Measurements from ENCODE around the gene PRSS36.
A peak's percentile ranks its signal among the peaks of the same experiment; 100 is the strongest.
"Not testable (repeated sequence)": the region's sequence is repeated elsewhere in the genome, so short reads cannot be mapped to it uniquely, and the experiment has no call there.

PRSS36 gene

DNA sequence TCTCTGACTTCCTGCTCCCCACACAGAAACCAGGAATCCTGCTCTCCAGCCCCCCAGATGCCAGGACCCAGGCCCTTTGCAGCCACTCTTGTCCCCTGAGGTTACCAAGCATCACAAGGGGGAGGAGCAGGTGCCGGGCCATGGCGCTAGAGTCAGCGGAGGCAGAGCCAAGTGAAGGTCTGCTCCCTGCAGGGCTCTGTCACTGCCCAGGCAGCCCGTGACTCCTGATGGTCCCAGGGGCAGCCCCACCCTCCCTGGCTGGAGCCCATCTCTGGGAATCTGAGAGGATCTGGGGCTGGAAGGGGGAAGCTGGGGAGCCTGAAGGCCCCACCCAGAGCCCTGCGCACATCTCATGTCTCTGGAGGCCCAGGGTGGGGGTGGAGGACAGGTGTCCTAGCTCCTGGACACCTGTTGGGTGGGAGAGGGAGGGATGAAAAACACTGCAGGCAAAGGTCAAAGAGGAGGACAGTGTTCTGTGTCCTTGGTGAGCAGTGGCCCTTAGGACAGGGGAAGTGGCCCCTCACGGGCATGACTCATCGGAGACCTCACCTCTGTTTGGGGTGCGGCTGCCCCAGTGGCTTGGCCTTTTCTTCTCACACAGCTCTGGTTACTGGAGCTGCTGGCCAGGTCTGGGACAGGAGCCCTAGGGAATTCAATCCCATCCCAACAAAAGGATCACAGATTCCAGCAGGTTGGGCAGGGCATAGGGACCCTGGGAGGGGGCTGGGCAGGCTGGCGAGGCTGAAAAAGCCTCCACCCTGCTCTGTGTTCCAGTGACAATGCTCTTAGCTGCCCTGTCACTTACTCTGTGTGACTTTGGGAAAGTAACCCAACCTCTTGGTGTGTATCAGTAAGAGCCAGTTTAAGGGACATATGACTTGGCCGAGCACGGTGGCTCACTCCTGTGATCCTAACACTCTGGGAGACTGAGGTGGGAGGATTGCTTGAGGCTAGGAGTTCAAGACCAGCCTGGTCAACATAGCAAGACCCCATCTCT, at the start of gene PRSS36:
Gene PRSS36, minus strand, starts transcription at position 173 of the 997 bp plus-strand sequence. Its CDS starts 31 bp downstream, at position 142.
- Mint-ChIP-seq H3K36me3 (no peaks in the 10 kb centered on the region), H3K4me3 (no peak within 1 kb of the TSS), H3K9me3 (no peaks in the 10 kb centered on the region), H3K27ac (no peak within 1 kb of the TSS), H3K4me1 (no peaks in the 10 kb centered on the region), H3K27me3 (no peaks in the 10 kb centered on the region)

DNA sequence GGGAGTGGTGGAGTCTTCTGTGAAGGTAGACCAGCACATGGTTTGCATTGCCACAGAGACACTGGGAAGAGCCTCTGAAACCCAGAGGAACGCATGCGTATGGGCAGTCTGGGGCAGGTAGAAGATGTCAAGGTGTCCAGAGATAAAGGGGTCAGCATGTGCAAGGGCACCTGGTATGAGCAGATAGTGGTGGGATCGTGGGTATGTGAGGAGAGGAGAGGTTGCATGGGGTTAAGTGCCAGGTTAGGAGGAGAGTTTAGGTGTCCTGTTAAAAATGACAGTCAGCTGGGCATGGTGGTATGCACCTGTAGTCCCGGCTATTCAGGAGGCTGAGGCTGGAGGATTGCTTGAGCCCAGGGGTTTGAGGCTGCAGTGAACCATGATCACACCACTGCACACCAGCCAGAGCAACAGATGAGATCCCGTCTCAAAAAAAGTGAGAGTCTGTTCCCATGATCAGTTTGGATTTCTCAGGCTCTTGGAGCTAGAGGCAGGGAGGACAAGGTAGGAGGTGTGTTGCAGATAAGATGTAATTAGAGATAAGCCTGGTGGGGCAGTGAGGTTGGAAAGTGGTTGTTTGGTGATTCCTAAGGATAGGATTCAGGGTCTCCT, 49.7 kb upstream of the PRSS36 start:
- Mint-ChIP-seq H3K4me3 (peak overlapping the region; percentile 6), H3K36me3 (peaks cover 2% of the 10 kb centered on the region), H3K9me3 (no peaks in the 10 kb centered on the region), H3K27ac (peak overlapping the region; percentile 71), H3K4me1 (peaks cover 58% of the 10 kb centered on the region), H3K27me3 (no peaks in the 10 kb centered on the region)

DNA sequence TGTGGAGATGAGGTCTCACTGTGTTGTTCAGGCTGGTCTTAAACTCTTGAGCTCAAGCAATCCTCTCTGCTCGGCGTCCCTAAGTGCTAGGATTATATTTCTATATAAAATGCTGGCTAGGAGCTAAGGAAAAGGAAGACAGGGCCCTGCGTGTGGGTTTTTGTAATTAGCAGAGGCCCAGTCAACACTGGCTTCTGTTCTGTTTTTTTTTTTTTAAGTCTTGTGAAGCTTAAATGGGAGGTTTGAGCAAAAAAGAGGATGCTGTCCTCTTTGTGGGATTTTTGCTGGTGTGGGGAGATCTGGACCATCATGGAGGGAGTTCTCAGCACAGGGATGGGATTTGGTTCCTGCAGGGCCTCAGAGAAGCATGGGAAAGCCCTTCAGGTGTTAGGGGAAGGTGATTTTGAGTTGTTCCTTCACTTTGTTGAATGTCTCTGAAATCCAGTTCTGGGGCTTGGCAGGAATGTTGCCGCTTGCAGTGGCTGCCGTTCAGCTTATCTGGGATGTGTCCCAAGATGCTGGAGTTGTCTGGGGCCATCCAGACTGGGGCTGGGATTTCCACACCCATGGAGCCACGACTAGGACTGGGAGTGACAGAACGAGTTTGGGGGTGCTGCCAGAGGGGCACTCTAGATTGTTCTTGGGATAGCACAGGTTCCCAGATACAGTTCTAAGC, 48.5 kb upstream of the PRSS36 start:
- no peaks in the 10 kb centered on the region for H3K27me3 Mint-ChIP-seq
- H3K36me3 Mint-ChIP-seq = peaks cover 3% of the 10 kb centered on the region
- H3K4me1 Mint-ChIP-seq = peaks cover 63% of the 10 kb centered on the region
- peak overlapping the region; percentile 82 for H3K27ac Mint-ChIP-seq
- H3K4me3 Mint-ChIP-seq = no peak overlapping the region
- H3K9me3 Mint-ChIP-seq = no peaks in the 10 kb centered on the region

DNA sequence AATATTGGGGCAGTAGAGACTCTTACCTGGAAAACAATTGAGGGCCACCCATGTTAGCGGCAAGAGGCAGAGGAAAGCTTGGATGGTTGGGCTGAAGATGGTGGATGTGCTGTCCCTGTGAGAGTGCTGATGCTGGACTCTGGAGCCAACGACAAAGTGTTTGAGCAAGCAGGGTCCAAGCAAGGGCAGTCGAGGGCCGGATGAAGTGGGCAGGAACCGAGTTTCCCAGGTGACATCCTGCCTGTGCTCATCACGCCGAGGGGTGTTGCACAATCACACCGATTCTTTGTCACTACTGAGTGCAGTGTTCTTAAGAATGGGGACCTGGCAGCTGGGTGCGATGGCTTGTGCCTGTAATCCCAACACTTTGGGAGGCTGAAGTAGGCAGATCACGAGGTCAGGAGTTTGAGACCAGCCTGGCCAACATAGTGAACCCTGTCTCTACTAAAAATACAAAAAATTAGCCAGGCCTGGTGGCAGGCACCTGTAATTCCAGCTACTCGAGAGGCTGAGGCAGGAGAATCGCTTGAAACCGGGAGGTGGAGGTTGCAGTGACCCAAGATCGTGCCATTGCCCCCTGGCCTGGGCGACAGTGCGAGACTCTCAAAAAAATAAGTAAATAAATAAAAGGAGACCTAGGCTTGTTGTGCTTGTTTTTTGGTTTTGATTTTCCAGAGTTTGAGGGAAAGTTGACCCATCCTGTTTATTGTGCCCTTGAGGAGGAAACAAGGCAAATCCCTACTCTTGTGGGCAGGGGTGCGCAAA, 46.6 kb upstream of the PRSS36 start:
- no peaks in the 10 kb centered on the region for H3K27me3 Mint-ChIP-seq
- no peaks in the 10 kb centered on the region for H3K9me3 Mint-ChIP-seq
- no peak overlapping the region for H3K4me3 Mint-ChIP-seq
- H3K27ac Mint-ChIP-seq = peak overlapping the region; percentile 30
- H3K36me3 Mint-ChIP-seq = peaks cover 12% of the 10 kb centered on the region
- H3K4me1 Mint-ChIP-seq = peaks cover 64% of the 10 kb centered on the region

DNA sequence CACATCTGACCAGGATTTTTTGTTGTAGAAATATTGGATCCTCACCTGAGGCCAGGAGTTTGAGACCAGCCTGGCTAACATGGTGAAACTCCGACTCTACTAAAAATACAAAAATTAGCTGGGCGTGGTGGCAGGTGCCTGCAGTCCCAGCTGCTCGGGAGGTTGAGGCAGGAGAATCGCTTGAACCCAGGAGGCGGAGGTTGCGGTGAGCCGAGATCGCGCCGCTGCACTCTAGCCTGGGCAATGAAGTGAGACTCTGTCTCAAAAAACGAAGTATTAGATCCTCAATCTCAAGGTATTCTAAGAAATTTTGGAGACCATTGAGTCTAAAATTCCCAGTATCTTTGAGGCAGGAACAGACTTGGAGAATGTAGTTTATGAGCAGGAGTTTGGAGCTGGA, 46.0 kb upstream of the PRSS36 start:
- H3K9me3 Mint-ChIP-seq, H3K27ac Mint-ChIP-seq, H3K27me3 Mint-ChIP-seq, H3K4me3 Mint-ChIP-seq: not testable (repeated sequence)
- Mint-ChIP-seq H3K4me1 (peaks cover 63% of the 10 kb centered on the region), H3K36me3 (peaks cover 15% of the 10 kb centered on the region)

DNA sequence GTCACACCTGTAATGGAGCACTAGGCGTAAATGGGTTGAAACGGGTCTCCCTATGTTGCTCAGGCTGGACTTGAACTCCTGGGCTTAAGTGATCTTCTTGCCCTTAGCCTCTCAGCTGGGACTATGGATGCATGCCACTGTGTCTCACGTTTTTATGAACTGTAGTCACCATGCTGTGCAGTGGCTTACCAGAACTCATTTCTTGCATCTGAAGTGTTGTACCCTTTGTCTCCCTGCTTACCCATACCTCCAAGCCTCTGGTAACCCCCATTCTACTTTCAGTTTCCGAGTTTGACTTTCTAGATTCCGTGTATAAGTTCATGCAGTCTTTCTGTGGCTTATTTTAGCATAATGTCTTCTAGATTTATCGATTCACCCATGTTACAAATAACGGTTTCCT, 45.0 kb upstream of the PRSS36 start:
- Mint-ChIP-seq H3K27me3 (no peaks in the 10 kb centered on the region), H3K4me1 (peaks cover 63% of the 10 kb centered on the region), H3K9me3 (no peaks in the 10 kb centered on the region), H3K27ac (no peak overlapping the region), H3K4me3 (no peak overlapping the region), H3K36me3 (peaks cover 25% of the 10 kb centered on the region)

DNA sequence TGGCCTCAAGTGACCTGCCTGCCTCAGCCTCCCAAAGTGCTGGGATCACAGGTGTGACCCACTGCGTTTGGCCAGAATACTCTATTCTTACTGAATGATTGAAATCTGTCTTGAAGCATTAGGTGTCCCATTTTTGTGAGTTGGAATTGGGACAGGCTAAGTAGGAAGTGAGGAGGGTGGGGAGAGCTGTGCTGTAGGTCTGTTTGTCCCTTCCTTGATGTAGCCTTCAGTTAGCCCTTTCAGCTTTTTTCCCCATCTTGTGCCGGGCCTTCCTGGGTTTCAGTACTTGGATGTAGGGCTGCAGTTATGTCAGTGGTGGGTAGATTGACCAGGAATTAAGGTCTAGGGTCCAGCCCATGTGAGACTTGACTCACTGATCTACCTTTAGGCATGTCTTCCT, 44.0 kb upstream of the PRSS36 start:
- Mint-ChIP-seq H3K4me3 (no peak overlapping the region), H3K27me3 (no peaks in the 10 kb centered on the region), H3K27ac (peak overlapping the region; percentile 85), H3K9me3 (no peaks in the 10 kb centered on the region), H3K4me1 (peaks cover 64% of the 10 kb centered on the region), H3K36me3 (peaks cover 34% of the 10 kb centered on the region)

DNA sequence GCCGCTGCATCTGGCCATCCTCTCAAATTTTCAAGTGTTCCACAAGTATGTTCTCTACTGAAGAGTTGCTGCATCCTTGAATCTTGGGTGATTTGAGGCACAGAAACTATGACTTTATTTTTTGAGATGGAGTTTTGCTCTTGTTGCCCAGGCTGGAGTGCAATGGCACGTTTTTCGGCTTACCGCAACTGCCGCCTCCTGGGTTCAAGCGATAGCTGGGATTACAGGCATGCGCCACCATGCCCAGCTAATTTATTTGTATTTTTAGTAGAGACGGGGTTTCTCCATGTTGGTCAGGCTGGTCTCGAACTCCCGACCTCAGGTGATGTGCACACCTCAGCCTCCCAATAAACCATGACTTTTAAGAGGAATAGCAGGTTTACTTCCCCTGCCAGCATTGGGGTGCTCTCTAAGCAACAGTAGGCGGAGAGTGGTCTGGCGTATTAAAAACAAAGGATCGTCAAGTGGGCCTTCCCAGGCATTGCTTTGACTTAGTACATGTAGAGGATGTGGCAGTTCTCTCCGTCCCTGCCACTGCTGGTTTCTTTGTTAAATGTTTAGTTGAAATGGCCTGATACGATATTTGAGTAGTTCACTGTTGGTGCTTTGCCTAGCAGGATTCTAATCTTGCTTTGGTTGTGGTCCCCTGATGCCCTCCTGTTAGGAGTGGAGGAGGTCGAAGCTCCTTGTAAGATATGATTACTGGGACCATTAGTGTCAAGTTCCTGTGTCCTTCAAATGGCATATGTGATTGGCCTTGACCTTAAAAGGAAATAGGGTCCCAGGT, 43.2 kb upstream of the PRSS36 start:
- H3K27ac Mint-ChIP-seq = peak overlapping the region; percentile 81
- no peak overlapping the region for H3K4me3 Mint-ChIP-seq
- H3K9me3 Mint-ChIP-seq = no peaks in the 10 kb centered on the region
- peaks cover 38% of the 10 kb centered on the region for H3K36me3 Mint-ChIP-seq
- no peaks in the 10 kb centered on the region for H3K27me3 Mint-ChIP-seq
- H3K4me1 Mint-ChIP-seq = peaks cover 66% of the 10 kb centered on the region

DNA sequence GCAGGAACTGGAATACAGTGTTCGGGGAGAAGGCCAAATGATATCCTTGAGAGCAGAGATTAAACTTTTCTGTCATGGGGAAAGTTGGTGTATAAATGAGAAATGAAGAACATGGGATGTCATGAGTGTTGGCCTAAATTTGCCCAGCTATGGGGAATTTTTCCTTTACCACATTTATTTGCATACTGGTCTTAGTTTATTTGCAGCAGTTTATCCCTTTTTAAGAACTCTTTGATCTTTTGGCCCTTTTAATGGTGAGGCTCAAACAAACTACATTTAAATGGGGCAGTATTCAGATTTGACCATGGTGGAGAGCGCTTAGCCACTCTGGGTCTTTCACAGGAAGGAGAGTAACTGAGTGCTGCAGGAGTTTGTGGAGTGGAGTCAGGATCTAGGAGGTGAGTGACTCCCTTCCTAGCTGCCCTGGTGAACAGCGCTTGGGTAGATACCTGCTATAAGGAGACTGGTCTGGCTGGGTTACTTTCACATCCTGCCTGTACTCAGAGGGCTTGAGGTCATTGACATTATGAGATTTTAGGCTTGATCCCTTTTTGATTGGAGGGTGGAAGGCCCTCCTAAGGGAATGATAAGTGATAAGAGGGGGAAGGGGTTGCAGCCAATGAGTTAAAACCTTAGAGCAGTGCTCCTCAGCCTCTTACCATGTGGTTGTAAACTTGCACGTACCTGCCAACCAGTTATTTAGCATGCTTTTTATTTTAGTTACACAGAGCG, 42.0 kb upstream of the PRSS36 start:
- Mint-ChIP-seq H3K9me3 (no peaks in the 10 kb centered on the region), H3K36me3 (peaks cover 44% of the 10 kb centered on the region), H3K4me3 (peak overlapping the region; percentile 19), H3K4me1 (peaks cover 74% of the 10 kb centered on the region), H3K27ac (peak overlapping the region; percentile 87), H3K27me3 (no peaks in the 10 kb centered on the region)

DNA sequence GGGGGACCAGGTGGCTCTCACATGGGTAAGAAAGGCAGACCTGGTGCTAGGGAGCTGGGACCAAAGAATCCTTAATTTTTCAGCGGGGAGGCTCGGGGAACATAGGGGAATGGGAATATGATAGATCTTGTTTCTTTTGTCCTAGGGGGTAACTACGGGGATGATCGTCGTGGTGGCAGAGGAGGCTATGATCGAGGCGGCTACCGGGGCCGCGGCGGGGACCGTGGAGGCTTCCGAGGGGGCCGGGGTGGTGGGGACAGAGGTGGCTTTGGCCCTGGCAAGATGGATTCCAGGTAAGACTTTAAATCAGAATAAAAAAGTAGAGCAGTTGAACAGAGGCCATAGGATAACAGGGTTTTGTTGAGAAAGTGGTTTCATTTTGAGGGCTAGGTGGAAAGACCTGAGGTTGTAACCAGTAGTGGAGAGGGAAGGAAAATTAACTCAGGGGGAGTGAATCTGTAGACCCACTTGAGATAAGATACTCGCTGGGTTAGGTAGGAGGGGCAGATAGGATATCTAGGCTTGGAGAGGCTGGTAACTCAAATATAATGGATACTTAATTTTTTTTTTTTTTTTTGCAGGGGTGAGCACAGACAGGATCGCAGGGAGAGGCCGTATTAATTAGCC, 41.1 kb upstream of the PRSS36 start:
- Mint-ChIP-seq H3K27ac (peak overlapping the region; percentile 85), H3K36me3 (peaks cover 51% of the 10 kb centered on the region), H3K4me1 (peaks cover 79% of the 10 kb centered on the region), H3K4me3 (no peak overlapping the region), H3K27me3 (no peaks in the 10 kb centered on the region), H3K9me3 (no peaks in the 10 kb centered on the region)

DNA sequence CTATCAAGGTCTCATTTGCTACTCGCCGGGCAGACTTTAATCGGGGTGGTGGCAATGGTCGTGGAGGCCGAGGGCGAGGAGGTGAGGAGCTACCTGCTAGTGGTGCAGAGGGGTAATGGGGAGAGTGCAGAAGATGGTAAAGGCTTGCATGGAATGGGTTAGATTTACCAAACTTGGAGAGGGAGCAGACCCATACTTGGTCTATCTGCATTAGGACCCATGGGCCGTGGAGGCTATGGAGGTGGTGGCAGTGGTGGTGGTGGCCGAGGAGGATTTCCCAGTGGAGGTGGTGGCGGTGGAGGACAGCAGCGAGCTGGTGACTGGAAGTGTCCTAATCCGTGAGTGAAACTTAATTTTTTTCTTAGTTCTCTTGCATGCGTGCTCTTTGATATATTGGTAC, 40.2 kb upstream of the PRSS36 start:
- peaks cover 85% of the 10 kb centered on the region for H3K4me1 Mint-ChIP-seq
- H3K4me3 Mint-ChIP-seq = peak overlapping the region; percentile 23
- peak overlapping the region; percentile 85 for H3K27ac Mint-ChIP-seq
- H3K27me3 Mint-ChIP-seq = no peaks in the 10 kb centered on the region
- no peaks in the 10 kb centered on the region for H3K9me3 Mint-ChIP-seq
- peaks cover 57% of the 10 kb centered on the region for H3K36me3 Mint-ChIP-seq

DNA sequence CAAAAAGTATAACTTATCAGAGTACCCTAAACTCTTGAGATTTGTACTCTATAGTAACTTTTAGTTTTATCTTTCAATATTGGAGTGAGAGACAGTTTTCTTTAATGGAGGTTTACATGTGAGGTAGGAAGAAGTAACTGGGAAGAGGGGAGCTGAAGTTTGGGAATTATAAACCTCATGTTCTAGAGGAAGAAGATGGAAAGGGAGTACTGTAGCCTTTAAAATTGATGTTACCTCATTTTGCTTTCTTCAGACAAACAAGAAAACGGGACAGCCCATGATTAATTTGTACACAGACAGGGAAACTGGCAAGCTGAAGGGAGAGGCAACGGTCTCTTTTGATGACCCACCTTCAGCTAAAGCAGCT, 39.5 kb upstream of the PRSS36 start:
- Mint-ChIP-seq H3K4me1 (peaks cover 87% of the 10 kb centered on the region), H3K9me3 (no peaks in the 10 kb centered on the region), H3K27ac (peak overlapping the region; percentile 91), H3K36me3 (peaks cover 62% of the 10 kb centered on the region), H3K4me3 (peak overlapping the region; percentile 59), H3K27me3 (no peaks in the 10 kb centered on the region)

DNA sequence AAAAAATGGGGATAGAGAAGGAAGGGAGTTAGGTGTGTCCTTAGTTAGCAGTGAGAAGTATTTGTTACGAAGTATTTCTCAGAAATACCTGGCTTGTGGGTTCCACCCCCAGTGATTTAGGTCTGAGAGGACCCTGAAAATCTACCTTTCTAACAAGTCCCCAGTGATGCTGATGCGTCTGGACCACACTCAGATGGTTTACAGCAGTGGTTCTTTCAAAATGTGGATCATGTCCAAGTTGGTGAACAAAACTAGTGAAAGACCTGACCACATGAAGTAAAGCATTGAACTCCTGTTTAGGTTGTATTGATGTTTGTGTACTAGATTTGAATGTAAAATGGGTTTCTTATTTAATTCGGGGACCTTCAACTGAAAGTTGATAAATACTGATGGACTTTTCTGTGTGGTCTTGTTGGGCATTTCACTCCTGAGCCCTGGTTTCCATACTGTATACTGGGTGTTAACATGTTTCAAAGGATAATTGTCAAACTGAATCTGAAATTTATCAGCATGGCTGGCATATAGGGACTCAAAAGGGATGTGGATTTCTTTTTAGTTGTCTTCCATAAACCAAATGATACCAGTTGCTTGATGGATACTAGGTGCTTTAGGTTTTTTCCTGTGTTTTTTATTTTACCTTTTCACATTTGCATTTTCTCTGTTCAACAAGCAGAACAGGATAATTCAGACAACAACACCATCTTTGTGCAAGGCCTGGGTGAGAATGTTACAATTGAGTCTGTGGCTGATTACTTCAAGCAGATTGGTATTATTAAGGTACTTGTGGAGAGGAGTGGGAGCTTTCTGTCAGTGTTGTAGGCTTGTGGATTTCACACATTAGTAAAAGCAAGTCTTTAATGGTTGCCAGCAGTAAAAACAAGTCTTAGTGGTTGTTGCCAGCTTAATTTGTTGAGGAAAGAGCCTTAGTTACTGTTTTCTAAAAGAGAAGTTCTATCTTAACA, 38.9 kb upstream of the PRSS36 start:
- H3K4me1 Mint-ChIP-seq = peaks cover 89% of the 10 kb centered on the region
- no peaks in the 10 kb centered on the region for H3K27me3 Mint-ChIP-seq
- no peaks in the 10 kb centered on the region for H3K9me3 Mint-ChIP-seq
- H3K4me3 Mint-ChIP-seq = peak overlapping the region; percentile 59
- peak overlapping the region; percentile 91 for H3K27ac Mint-ChIP-seq
- peaks cover 66% of the 10 kb centered on the region for H3K36me3 Mint-ChIP-seq
